ENCODE results near the gene SH3PXD2A. TPM values are rescaled to one million over a fixed set of nuclear protein-coding genes. Genes with fewer than 3 reads are reported as not detected.

SH3PXD2A gene
- total and polyA plus RNA-seq, 2 donors (not counting 1 experiment from before 2014, with no cell fraction given) = 3.2 to 33.5 TPM

DNA sequence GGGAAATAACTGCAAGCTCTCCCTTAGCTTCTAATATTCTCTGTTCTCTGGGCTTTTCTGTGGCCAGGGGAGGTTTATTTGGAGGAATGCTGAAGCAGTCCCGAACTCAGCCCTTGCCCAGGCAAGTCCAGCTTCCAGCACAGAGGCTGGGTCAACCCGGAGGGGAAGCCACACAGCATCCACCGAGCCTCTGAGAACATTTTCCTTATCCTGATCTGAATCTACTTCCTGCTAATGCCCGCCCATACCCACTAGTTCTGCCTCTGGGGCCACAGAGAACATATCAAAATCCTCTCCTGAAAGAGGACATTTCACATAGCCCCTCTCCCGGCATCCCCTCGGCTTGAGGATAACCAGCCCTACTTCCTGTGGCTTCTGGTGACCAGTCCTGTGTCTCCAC, 31.1 kb downstream of the SH3PXD2A start:
- Histone ChIP-seq H3K9me3 (ENCODE audit: control extremely low read depth in 1 of 3, control insufficient read depth in 2 of 3, insufficient read depth in 1 of 3, low read length in 2 of 3) (no peaks in the 10 kb centered on the region), H3K79me2 (ENCODE audit: control insufficient read depth, insufficient read depth, low read length) (no peaks in the 10 kb centered on the region), H3K9ac (ENCODE audit: low read length) (no peak overlapping the region), H3K4me2 (replicated peaks; ENCODE audit: low read depth, low read length, poor library complexity, severe bottlenecking) (no peak overlapping the region), H2AFZ (ENCODE audit: insufficient read depth, low read depth, low read length, poor library complexity, severe bottlenecking) (no peak overlapping the region), H3K27me3 (replicated peaks in 1 of 4; ENCODE audit: control extremely low read depth in 1 of 4, control insufficient read depth in 3 of 4, insufficient read depth in 4 of 4, low read length in 3 of 4) (peaks cover 0 to 13% (median 0%) of the 10 kb centered on the region in 4 experiments), H3K36me3 (replicated peaks in 1 of 2; ENCODE audit: control extremely low read depth in 1 of 2, control insufficient read depth in 1 of 2, extremely low read depth in 1 of 2, insufficient read depth in 2 of 2, low read length in 1 of 2) (no peaks in the 10 kb centered on the region), H3K27ac (ENCODE audit: low read length in 2 of 2) (no peak overlapping the region), H3K4me1 (ENCODE audit: control insufficient read depth in 2 of 2, insufficient read depth in 2 of 2, low read length in 2 of 2) (no peaks in the 10 kb centered on the region), H3K4me3 (ENCODE audit: control extremely low read depth in 1 of 5, extremely low read depth in 1 of 5, insufficient read depth in 1 of 5, low read depth in 2 of 5, low read length in 4 of 5) (no peak overlapping the region), H4K20me1 (ENCODE audit: control insufficient read depth, insufficient read depth, low read length, poor library complexity, severe bottlenecking) (no peaks in the 10 kb centered on the region)
- 12% methylated on average over 5 of the region's 6 CpGs for WGBS (ENCODE audit: insufficient coverage)
- H3K27me3 Mint-ChIP-seq = peaks cover 31% of the 10 kb centered on the region
- DNase-seq (no peak), ATAC-seq (ENCODE audit: low read depth) (no peak)
- H3K4me1 Mint-ChIP-seq = peaks cover 2% of the 10 kb centered on the region
- no peaks in the 10 kb centered on the region for H3K9me3 Mint-ChIP-seq (ENCODE audit: insufficient read depth)
- no peak overlapping the region for H3K4me3 Mint-ChIP-seq
- ChIA-PET CTCF (no interaction called here), POLR2A (no interaction called here)
- intact Hi-C loops (cut with micrococcal nuclease) = no loop called here
- no peak for TF ChIP-seq EZH2 (IDR thresholded peaks at IDR 0.05; ENCODE audit: borderline replicate concordance, insufficient read depth, low read depth, low read length, poor library complexity, severe bottlenecking)
- TF ChIP-seq, protein P1, sequence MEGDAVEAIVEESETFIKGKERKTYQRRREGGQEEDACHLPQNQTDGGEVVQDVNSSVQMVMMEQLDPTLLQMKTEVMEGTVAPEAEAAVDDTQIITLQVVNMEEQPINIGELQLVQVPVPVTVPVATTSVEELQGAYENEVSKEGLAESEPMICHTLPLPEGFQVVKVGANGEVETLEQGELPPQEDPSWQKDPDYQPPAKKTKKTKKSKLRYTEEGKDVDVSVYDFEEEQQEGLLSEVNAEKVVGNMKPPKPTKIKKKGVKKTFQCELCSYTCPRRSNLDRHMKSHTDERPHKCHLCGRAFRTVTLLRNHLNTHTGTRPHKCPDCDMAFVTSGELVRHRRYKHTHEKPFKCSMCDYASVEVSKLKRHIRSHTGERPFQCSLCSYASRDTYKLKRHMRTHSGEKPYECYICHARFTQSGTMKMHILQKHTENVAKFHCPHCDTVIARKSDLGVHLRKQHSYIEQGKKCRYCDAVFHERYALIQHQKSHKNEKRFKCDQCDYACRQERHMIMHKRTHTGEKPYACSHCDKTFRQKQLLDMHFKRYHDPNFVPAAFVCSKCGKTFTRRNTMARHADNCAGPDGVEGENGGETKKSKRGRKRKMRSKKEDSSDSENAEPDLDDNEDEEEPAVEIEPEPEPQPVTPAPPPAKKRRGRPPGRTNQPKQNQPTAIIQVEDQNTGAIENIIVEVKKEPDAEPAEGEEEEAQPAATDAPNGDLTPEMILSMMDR (IDR thresholded peaks at IDR 0.05) = no peak
- no peak overlapping the region for H3K27ac Mint-ChIP-seq

DNA sequence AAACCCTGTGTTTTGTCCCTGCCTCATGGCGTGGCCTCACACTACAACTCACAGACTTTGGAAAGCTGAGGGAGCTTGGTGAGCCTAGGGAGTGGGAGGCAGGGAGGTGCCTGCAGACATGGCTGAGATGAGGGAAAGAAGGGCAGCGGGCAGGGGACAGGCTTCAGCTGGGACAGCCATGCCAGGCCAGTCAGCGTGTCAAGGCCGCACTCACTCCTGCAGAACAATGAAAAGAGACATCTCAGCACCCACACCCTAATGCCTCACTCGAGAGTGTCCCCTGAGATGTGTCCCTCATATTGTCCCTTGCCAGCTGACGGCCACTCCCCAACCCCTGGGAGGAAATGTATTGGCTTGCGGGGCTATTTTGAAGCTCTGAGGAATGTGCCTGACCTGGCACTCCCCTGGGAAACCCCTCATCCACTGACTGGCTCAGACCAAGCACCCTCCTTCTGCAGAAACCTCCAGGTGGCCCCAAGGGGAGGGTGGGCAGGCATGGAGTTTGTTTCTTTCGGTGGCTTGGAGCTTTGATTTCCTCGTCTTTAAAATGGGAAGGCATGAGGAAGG, 31.6 kb downstream of the SH3PXD2A start:
- intact Hi-C loops (cut with micrococcal nuclease) = no loop called here
- Histone ChIP-seq H3K4me2 (replicated peaks; ENCODE audit: low read depth, low read length, poor library complexity, severe bottlenecking) (no peak overlapping the region), H3K9ac (ENCODE audit: low read length) (no peak overlapping the region), H3K79me2 (ENCODE audit: control insufficient read depth, insufficient read depth, low read length) (no peaks in the 10 kb centered on the region), H3K4me3 (ENCODE audit: control extremely low read depth in 1 of 5, extremely low read depth in 1 of 5, insufficient read depth in 1 of 5, low read depth in 2 of 5, low read length in 4 of 5) (no peak overlapping the region), H3K9me3 (ENCODE audit: control extremely low read depth in 1 of 3, control insufficient read depth in 2 of 3, insufficient read depth in 1 of 3, low read length in 2 of 3) (no peaks in the 10 kb centered on the region), H3K27me3 (replicated peaks in 1 of 4; ENCODE audit: control extremely low read depth in 1 of 4, control insufficient read depth in 3 of 4, insufficient read depth in 4 of 4, low read length in 3 of 4) (peaks cover 0 to 15% (median 0%) of the 10 kb centered on the region in 4 experiments), H3K36me3 (replicated peaks in 1 of 2; ENCODE audit: control extremely low read depth in 1 of 2, control insufficient read depth in 1 of 2, extremely low read depth in 1 of 2, insufficient read depth in 2 of 2, low read length in 1 of 2) (no peaks in the 10 kb centered on the region), H3K4me1 (ENCODE audit: control insufficient read depth in 2 of 2, insufficient read depth in 2 of 2, low read length in 2 of 2) (no peaks in the 10 kb centered on the region), H3K27ac (ENCODE audit: low read length in 2 of 2) (no peak overlapping the region), H2AFZ (ENCODE audit: insufficient read depth, low read depth, low read length, poor library complexity, severe bottlenecking) (no peak overlapping the region), H4K20me1 (ENCODE audit: control insufficient read depth, insufficient read depth, low read length, poor library complexity, severe bottlenecking) (no peaks in the 10 kb centered on the region)
- ChIA-PET CTCF (no interaction called here), POLR2A (no interaction called here)
- H3K4me3 Mint-ChIP-seq = no peak overlapping the region
- peaks cover 33% of the 10 kb centered on the region for H3K27me3 Mint-ChIP-seq
- no peak for ATAC-seq (ENCODE audit: low read depth)
- H3K4me1 Mint-ChIP-seq = peaks cover 2% of the 10 kb centered on the region
- TF ChIP-seq, protein P1 (IDR thresholded peaks at IDR 0.05) = no peak
- no peak for TF ChIP-seq EZH2 (IDR thresholded peaks at IDR 0.05; ENCODE audit: borderline replicate concordance, insufficient read depth, low read depth, low read length, poor library complexity, severe bottlenecking)
- no peaks in the 10 kb centered on the region for H3K9me3 Mint-ChIP-seq (ENCODE audit: insufficient read depth)
- WGBS (ENCODE audit: insufficient coverage) = 92% methylated on average over 2 of the region's 9 CpGs
- H3K27ac Mint-ChIP-seq = no peak overlapping the region
- DNase-seq = no peak
